Neural progenitor cell (in vitro differentiated cells): Measurements from ENCODE around the gene ARID3A.

Experiments used
- CTCF ChIP-seq: fragments of 200-600 bp; sonication (generic); IDR thresholded peaks from 2 replicates; pipeline ENCODE4 v1.5.1; 2017; ENCODE audit warnings: antibody characterized with exemption, mild to moderate bottlenecking
- EZH2phosphoT487 ChIP-seq: fragments of 200-600 bp; sonication (generic); IDR thresholded peaks from 2 replicates; pipeline ENCODE4 v1.6.1; 2017; ENCODE audit warnings: antibody characterized with exemption

- no peak for TF ChIP-seq EZH2phosphoT487
- TF ChIP-seq CTCF, result no peak
Measured at GRCh38 chr19:926589-927350, 935 bp downstream of the ARID3A start.
